A549 (cell line): ENCODE results near the gene TMEM126B. TPM values are rescaled to one million over a fixed set of nuclear protein-coding genes. Genes with fewer than 3 reads are reported as not detected.

Experiments
- ATAC-seq, 2 experiments: fragments of 200-7000 bp in 1 of 2; fragments of >200 bp in 1 of 2; cut with Nextera tagmentation in 1 of 2; cut with Tn5 transposase in 1 of 2; 3 replicates each; pipeline versions ENCODE4 v1.8.0 to v1.9.1; 2018 to 2020; ENCODE audit warnings: mild to moderate bottlenecking in 1 of 2, moderate library complexity in 1 of 2
- CTCF ChIA-PET: fragments of 300-600 bp; sonication (Branson Sonifier 250); formaldehyde crosslinking; extraction: SDS; loops from one replicate; lab custom pipeline; 2021; ENCODE audit warnings: antibody characterized with exemption, inconsistent platforms; lab: Yijun Ruan, JAX
- POLR2A ChIA-PET: fragments of 350-600 bp; formaldehyde crosslinking; extraction: SDS; loops from one replicate; lab custom pipeline; 2021; ENCODE audit warnings: antibody characterized with exemption, inconsistent platforms; lab: Yijun Ruan, JAX
- DNase-seq, 2 experiments: peaks; one replicate each; pipeline versions ENCODE4 v3.0.0 to v3.0.0-alpha.2; 2011 to 2016; ENCODE audit warnings: low read depth in 1 of 2, low spot score in 1 of 2
- FAIRE-seq: peaks from 2 replicates; lab custom pipeline; 2011; peaks lifted over from hg19 to GRCh38; lab: Jason Lieb, UNC
- H3K27ac ChIP-seq, 2 experiments: fragments of >200 bp; sonication (Bioruptor Twin); formaldehyde crosslinking; 3 replicates each; pipeline ENCODE4 v1.5.1; 2016 to 2017
- H3K4me1 ChIP-seq: fragments of >200 bp; sonication (Bioruptor Twin); formaldehyde crosslinking; 3 replicates; pipeline ENCODE4 v1.6.1; 2016
- H3K4me2 ChIP-seq: fragments of >200 bp; sonication (Bioruptor Twin); formaldehyde crosslinking; 3 replicates; pipeline ENCODE4 v1.6.1; 2016
- H3K4me3 ChIP-seq: fragments of >200 bp; sonication (Bioruptor Twin); formaldehyde crosslinking; 3 replicates; pipeline ENCODE4 v1.5.1; 2016
- H3K9me3 ChIP-seq: fragments of >200 bp; sonication (Bioruptor Twin); formaldehyde crosslinking; 3 replicates; pipeline ENCODE4 v1.6.1; 2016
- CBX8 ChIP-seq: fragments of 200-600 bp; sonication (generic); IDR thresholded peaks from 2 replicates; pipeline ENCODE4 v1.6.1; 2016
- CEBPB ChIP-seq, 2 experiments: fragments of >200 bp in 1 of 2; sonication (Bioruptor Twin) in 1 of 2; formaldehyde crosslinking in 1 of 2; IDR thresholded peaks; 2 replicates each; pipeline ENCODE4 v1.6.1; 2012 to 2016
- CHD2 ChIP-seq: fragments of 150-350 bp; IDR thresholded peaks from 2 replicates; pipeline ENCODE4 v1.6.1; 2014; ENCODE audit warnings: low read length; ENCODE audit not compliant: partially characterized antibody
- FOSL2 ChIP-seq, 2 experiments: fragments of 450-650 bp in 1 of 2; fragments of >200 bp in 1 of 2; sonication (Bioruptor Twin) in 1 of 2; formaldehyde crosslinking; IDR thresholded peaks; 2 replicates each; pipeline versions ENCODE4 v1.5.0 to v1.6.1; 2016 to 2020; ENCODE audit warnings: mild to moderate bottlenecking in 1 of 2, moderate library complexity in 1 of 2
- FOXS1 ChIP-seq: fragments of 250-450 bp; sonication (Bioruptor Pico); IDR thresholded peaks from 2 replicates; pipeline ENCODE4 v1.5.0; 2020; ENCODE audit warnings: mild to moderate bottlenecking, moderate library complexity
- HDAC2 ChIP-seq: fragments of 200-600 bp; sonication (generic); IDR thresholded peaks from 2 replicates; pipeline ENCODE4 v1.6.1; 2016
- HES2 ChIP-seq: fragments of >200 bp; sonication (Bioruptor Twin); formaldehyde crosslinking; IDR thresholded peaks from 2 replicates; pipeline ENCODE4 v1.6.1; 2016
- HEYL ChIP-seq: fragments of 250-450 bp; sonication (Bioruptor Pico); IDR thresholded peaks from 2 replicates; pipeline ENCODE4 v1.8.0; 2021; ENCODE audit warnings: mild to moderate bottlenecking, moderate library complexity
- HOXB5 ChIP-seq: fragments of 250-450 bp; sonication (Bioruptor Pico); IDR thresholded peaks from 2 replicates; pipeline ENCODE4 v1.5.0; 2020; ENCODE audit warnings: mild to moderate bottlenecking, moderate library complexity
- JUN ChIP-seq, 2 experiments: fragments of >200 bp; sonication (Bioruptor Twin); formaldehyde crosslinking; IDR thresholded peaks; 2 replicates in 1 of 2; 3 replicates in 1 of 2; pipeline ENCODE4 v1.6.1; 2016 to 2017
- JUNB ChIP-seq: fragments of >200 bp; sonication (Bioruptor Twin); formaldehyde crosslinking; IDR thresholded peaks from 2 replicates; pipeline ENCODE4 v1.6.1; 2016
- KDM5A ChIP-seq: fragments of 200-600 bp; sonication (generic); IDR thresholded peaks from 2 replicates; pipeline ENCODE4 v1.6.1; 2016; ENCODE audit warnings: antibody characterized with exemption, mild to moderate bottlenecking
- MAX ChIP-seq: IDR thresholded peaks from 2 replicates; pipeline ENCODE4 v1.6.1; 2012
- MAZ ChIP-seq: fragments of 150-350 bp; IDR thresholded peaks from 2 replicates; pipeline ENCODE4 v1.6.1; 2014; ENCODE audit warnings: antibody characterized with exemption, low read depth, low read length, borderline replicate concordance
- MYC ChIP-seq: IDR thresholded peaks from 2 replicates; pipeline ENCODE4 v1.6.1; 2012; ENCODE audit warnings: mild to moderate bottlenecking, inconsistent platforms, low read length, improper control_type of control experiment, borderline replicate concordance
- NFE2L2 ChIP-seq: fragments of 150-350 bp; conservative IDR thresholded peaks from 2 replicates; pipeline ENCODE4 v1.6.1; 2014; ENCODE audit warnings: low read length
- PBX3 ChIP-seq: IDR thresholded peaks from 2 replicates; pipeline ENCODE4 v1.6.1; 2012
- PHF8 ChIP-seq: fragments of 200-600 bp; sonication (generic); IDR thresholded peaks from 2 replicates; pipeline ENCODE4 v1.6.1; 2016; ENCODE audit warnings: low read depth, mild to moderate bottlenecking, antibody characterized with exemption, moderate library complexity, borderline replicate concordance
- RCOR1 ChIP-seq: fragments of 150-350 bp; IDR thresholded peaks from 2 replicates; pipeline ENCODE4 v1.6.1; 2014; ENCODE audit warnings: antibody characterized with exemption, low read length, low read depth
- RNF2 ChIP-seq: fragments of 200-600 bp; sonication (generic); IDR thresholded peaks from 2 replicates; pipeline ENCODE4 v1.6.1; 2016; ENCODE audit warnings: low read depth, mild to moderate bottlenecking, antibody characterized with exemption, moderate library complexity, borderline replicate concordance
- TP53 ChIP-seq: fragments of 250-450 bp; sonication (Bioruptor Pico); IDR thresholded peaks from 2 replicates; pipeline ENCODE4 v1.5.0; 2021; ENCODE audit warnings: mild to moderate bottlenecking, moderate library complexity
- USF2 ChIP-seq: fragments of 450-650 bp; IDR thresholded peaks from 2 replicates; pipeline ENCODE4 v1.6.1; 2014; ENCODE audit warnings: antibody characterized with exemption
- ZFP36 ChIP-seq: fragments of 450-650 bp; IDR thresholded peaks from 2 replicates; pipeline ENCODE4 v1.6.1; 2014; ENCODE audit warnings: borderline replicate concordance; ENCODE audit not compliant: partially characterized antibody
- ZSCAN20 ChIP-seq: fragments of 250-450 bp; sonication (Bioruptor Pico); IDR thresholded peaks from 2 replicates; pipeline ENCODE4 v1.8.0; 2022; ENCODE audit warnings: mild to moderate bottlenecking, moderate library complexity
- WGBS: methylation state at CpG from one replicate; pipeline ENCODE4 v1.1.6; 2017; ENCODE audit errors: missing lambda C conversion rate; 5-methylcytosine and 5-hydroxymethylcytosine counted together
- polyA plus RNA-seq, 4 experiments: library from polyadenylated mRNA; depleted of rRNA in 3 of 4; stranded (reverse); fragments of >200 nt; fragmentation: RNase III in 1 of 4; extraction: RNeasy Plus Mini Kit Qiagen cat#74134 plus additional on column Dnase treatment in 1 of 4; gene quantifications; 2 replicates in 3 of 4; 3 replicates in 1 of 4; pipeline ENCODE4 v1.2.3, GENCODE V29; 2011 to 2017

TMEM126B gene
- polyA plus RNA-seq, 2 of the 4 experiments (the other 2 are of a cell fraction): 82.4 to 114 TPM

GRCh38 chr11:85620256-85620655 is 8.1 kb upstream of the TMEM126B start (continued):
- TF ChIP-seq ZSCAN20 (CRISPR knock-in tag): no peak

GRCh38 chr11:85626496-85626895 is 1.9 kb upstream of the TMEM126B start:
- FAIRE-seq: no peak
- no peak for DNase-seq
- no peak overlapping the region for H3K27ac ChIP-seq
- TF ChIP-seq FOXS1 (CRISPR knock-in tag) (no peak), PBX3 (no peak), FOSL2 (IDR thresholded peaks at IDR 0.05) (no peak), FOSL2 (CRISPR knock-in tag; IDR thresholded peaks at IDR 0.05) (no peak), RCOR1 (no peak), ZSCAN20 (CRISPR knock-in tag) (no peak), HEYL (no peak), HOXB5 (CRISPR knock-in tag) (no peak), NFE2L2 (no peak), TP53 (no peak), CBX8 (no peak)
- POLR2A ChIA-PET: interaction anchor here (2.6 to 5.0 kb wide), 2 partner anchors 21 to 38 kb away, joined by 18 to 30 read pairs; partner anchors contain the start of genes CREBZF and TMEM126A
- H3K4me1 ChIP-seq: peaks cover 14% of the 10 kb centered on the region
- no peak for ATAC-seq
- WGBS: 93% methylated on average over 2 of the region's 2 CpGs
- H3K4me3 ChIP-seq: no peak overlapping the region
- no peaks in the 10 kb centered on the region for H3K9me3 ChIP-seq
- peak overlapping the region; percentile 96 for H3K4me2 ChIP-seq
- CTCF ChIA-PET: interaction anchor here (0.7 to 1.6 kb wide), 3 partner anchors 11 to 228 kb away, joined by 3 to 4 read pairs (median 4); partner anchors contain the start of gene CCDC83

- peak within 1 kb of the TSS; percentile 57 for H3K4me3 ChIP-seq
- H3K4me2 ChIP-seq: peak within 1 kb of the TSS; percentile 96
- peaks cover 14% of the 10 kb centered on the region for H3K4me1 ChIP-seq
- DNase-seq (no peak), FAIRE-seq (no peak), ATAC-seq (peak; percentile 36 to 40)
- CTCF ChIA-PET: interaction anchor here (0.6 to 1.5 kb wide), 4 partner anchors 18 to 664 kb away, joined by 3 to 4 read pairs (median 3); no protein-coding TSS in a partner anchor
- TF ChIP-seq MAZ: no peak
- no peak for TF ChIP-seq CHD2
- no peak for TF ChIP-seq CEBPB (IDR thresholded peaks at IDR 0.05)
- TF ChIP-seq HOXB5 (CRISPR knock-in tag): no peak
- TF ChIP-seq HES2: no peak
- TF ChIP-seq CBX8: no peak
- no peak for TF ChIP-seq JUNB
- POLR2A ChIA-PET: interaction anchor here (1.0 to 5.0 kb wide), 7 partner anchors 10 to 617 kb away, joined by 3 to 30 read pairs (median 4); partner anchors contain the start of genes CREBZF, EED and TMEM126A
- H3K27ac ChIP-seq: peak within 1 kb of the TSS; percentile 79 to 89
- H3K9me3 ChIP-seq: no peaks in the 10 kb centered on the region
- WGBS: 6% methylated on average over 23 of the region's 23 CpGs
These were observed 928 bp upstream of the TMEM126B start, which contains the start of gene DLG2 for GRCh38 chr11:85627332-85627997. Gene DLG2 (minus strand): TSS chr11:85627344.

- Histone ChIP-seq H3K4me1 (peaks cover 14% of the 10 kb centered on the region), H3K9me3 (no peaks in the 10 kb centered on the region), H3K4me3 (peak overlapping the region; percentile 57), H3K4me2 (peak overlapping the region; percentile 81), H3K27ac (peak overlapping the region; percentile 69 to 89)
- 3% methylated on average over 13 of the region's 13 CpGs for WGBS
- DNase-seq (no peak), FAIRE-seq (no peak), ATAC-seq (peak; percentile 35 to 39)
- CTCF ChIA-PET: interaction anchor here (1.1 to 1.5 kb wide), 2 partner anchors 52 to 663 kb away, joined by 3 to 4 read pairs; no protein-coding TSS in a partner anchor
- TF ChIP-seq KDM5A: peak; percentile 84; the same call in 1 of the 2 replicates
- 0 out of 2 replicates have a peak, but pooled peaks have one; percentile 41 for TF ChIP-seq MYC
- TF ChIP-seq MAX: 0 out of 2 replicates have a peak, but pooled peaks have one; percentile 18
- TF ChIP-seq JUN (IDR thresholded peaks at IDR 0.05): no peak
- no peak for TF ChIP-seq RNF2
- TF ChIP-seq ZFP36: peak; percentile 84
- TF ChIP-seq PHF8: 0 out of 2 replicates have a peak, but pooled peaks have one; percentile 21
- TF ChIP-seq HDAC2: no peak; the same call in 1 of the 2 replicates
- TF ChIP-seq USF2: 0 out of 2 replicates have a peak, but pooled peaks have one; percentile 15
- POLR2A ChIA-PET: interaction anchor here (0.6 to 5.0 kb wide), 7 partner anchors 8 to 616 kb away, joined by 3 to 30 read pairs (median 4); partner anchors contain the start of genes CREBZF, EED and TMEM126A
These were observed 463 bp downstream of the TMEM126B start for GRCh38 chr11:85628771-85629341.
